ENCODE measurements around the gene PAK4.

Gene PAK4

DNA sequence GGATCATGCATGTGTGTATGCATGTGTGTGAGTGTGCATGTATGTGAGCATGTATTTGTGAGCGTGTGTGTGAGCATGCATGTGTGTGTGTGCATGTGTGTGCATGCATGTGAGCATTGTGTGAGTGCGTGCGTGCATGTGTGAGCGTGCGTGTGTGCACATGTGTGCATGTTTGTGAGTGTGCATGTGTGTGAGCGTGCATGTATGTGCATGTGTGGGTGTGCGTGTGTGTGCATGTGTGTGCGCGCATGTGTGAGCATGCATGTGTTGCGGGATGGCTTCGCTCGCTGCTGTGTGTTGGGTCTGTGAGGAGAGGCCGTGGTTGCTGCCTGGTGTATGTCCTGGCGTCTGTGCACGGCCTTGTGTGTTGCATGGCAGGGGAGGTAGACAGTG lies 32.4 kb downstream of the PAK4 start:
- TF ChIP-seq POLR2AphosphoS5 (IDR thresholded peaks at IDR 0.05; ENCODE audit: low read depth, low read length) (no peak), FOXP2 (optimal IDR thresholded peaks at IDR 0.05; ENCODE audit: borderline replicate concordance, extremely low read depth, extremely low read length, insufficient read depth) (no peak), TAF1 (IDR thresholded peaks at IDR 0.05; ENCODE audit: borderline replicate concordance, insufficient read depth, low read length) (no peak), SIN3A (IDR thresholded peaks at IDR 0.05; ENCODE audit: borderline replicate concordance, insufficient read depth, low read length) (no peak)
- TF ChIP-seq, protein P1, sequence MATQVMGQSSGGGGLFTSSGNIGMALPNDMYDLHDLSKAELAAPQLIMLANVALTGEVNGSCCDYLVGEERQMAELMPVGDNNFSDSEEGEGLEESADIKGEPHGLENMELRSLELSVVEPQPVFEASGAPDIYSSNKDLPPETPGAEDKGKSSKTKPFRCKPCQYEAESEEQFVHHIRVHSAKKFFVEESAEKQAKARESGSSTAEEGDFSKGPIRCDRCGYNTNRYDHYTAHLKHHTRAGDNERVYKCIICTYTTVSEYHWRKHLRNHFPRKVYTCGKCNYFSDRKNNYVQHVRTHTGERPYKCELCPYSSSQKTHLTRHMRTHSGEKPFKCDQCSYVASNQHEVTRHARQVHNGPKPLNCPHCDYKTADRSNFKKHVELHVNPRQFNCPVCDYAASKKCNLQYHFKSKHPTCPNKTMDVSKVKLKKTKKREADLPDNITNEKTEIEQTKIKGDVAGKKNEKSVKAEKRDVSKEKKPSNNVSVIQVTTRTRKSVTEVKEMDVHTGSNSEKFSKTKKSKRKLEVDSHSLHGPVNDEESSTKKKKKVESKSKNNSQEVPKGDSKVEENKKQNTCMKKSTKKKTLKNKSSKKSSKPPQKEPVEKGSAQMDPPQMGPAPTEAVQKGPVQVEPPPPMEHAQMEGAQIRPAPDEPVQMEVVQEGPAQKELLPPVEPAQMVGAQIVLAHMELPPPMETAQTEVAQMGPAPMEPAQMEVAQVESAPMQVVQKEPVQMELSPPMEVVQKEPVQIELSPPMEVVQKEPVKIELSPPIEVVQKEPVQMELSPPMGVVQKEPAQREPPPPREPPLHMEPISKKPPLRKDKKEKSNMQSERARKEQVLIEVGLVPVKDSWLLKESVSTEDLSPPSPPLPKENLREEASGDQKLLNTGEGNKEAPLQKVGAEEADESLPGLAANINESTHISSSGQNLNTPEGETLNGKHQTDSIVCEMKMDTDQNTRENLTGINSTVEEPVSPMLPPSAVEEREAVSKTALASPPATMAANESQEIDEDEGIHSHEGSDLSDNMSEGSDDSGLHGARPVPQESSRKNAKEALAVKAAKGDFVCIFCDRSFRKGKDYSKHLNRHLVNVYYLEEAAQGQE (IDR thresholded peaks at IDR 0.05; ENCODE audit: insufficient read depth in 1 of 2, low read depth in 2 of 2, low read length in 2 of 2): no peak

DNA sequence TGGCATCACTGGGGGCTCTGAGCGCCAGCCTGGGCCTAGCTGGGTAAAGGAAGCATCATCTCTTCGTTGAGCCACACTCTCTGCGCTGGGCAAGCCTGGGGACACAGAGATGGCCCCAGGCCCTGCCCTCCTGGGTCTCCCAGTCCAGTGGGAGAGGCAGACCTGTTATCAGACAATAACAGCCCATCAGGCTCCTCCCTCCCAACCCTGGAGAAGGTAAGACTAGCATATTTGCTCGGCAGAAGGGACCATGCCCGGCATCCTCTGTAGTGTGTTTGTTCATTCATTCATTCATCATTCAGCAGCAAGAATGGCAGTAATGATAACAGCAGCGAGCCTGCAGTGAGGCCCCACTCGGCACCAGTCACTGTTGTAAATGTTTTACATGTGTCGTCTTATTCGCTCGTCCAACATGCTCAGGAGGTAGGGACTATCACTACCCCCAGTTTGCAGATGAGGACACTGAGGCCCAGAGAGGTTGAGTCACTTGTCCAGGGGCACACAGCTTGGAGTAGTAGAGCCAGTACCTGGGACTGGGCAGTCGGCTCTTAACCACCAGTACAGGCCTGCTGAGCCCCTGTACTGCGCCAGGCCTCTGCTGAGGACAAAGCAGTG lies 33.2 kb downstream of the PAK4 start:
- TF ChIP-seq, protein P1 (IDR thresholded peaks at IDR 0.05; ENCODE audit: insufficient read depth in 1 of 2, low read depth in 2 of 2, low read length in 2 of 2): no peak
- TF ChIP-seq SIN3A (IDR thresholded peaks at IDR 0.05; ENCODE audit: borderline replicate concordance, insufficient read depth, low read length): no peak
- TF ChIP-seq TAF1 (IDR thresholded peaks at IDR 0.05; ENCODE audit: borderline replicate concordance, insufficient read depth, low read length): no peak
- no peak for TF ChIP-seq FOXP2 (optimal IDR thresholded peaks at IDR 0.05; ENCODE audit: borderline replicate concordance, extremely low read depth, extremely low read length, insufficient read depth)
- TF ChIP-seq POLR2AphosphoS5 (IDR thresholded peaks at IDR 0.05; ENCODE audit: low read depth, low read length): no peak

DNA sequence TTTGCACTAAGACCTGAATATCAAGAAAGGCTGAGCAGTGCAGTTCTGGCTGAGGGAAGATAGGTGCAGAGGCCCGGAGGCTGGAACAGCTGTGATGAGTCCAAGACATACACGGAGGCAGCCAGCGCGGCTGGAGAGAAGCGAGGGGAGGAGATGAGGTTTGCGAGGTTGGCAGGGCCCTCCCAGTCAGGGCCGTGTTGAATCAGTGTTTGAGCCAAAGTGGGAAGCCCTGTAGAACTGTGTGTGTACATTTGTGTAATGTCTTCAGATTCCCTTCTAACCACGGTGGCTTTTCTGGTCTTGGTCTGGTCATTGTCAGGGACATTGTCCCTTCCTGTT lies 34.9 kb downstream of the PAK4 start:
- TF ChIP-seq SIN3A (IDR thresholded peaks at IDR 0.05; ENCODE audit: borderline replicate concordance, insufficient read depth, low read length) (no peak), POLR2AphosphoS5 (IDR thresholded peaks at IDR 0.05; ENCODE audit: low read depth, low read length) (no peak), FOXP2 (optimal IDR thresholded peaks at IDR 0.05; ENCODE audit: borderline replicate concordance, extremely low read depth, extremely low read length, insufficient read depth) (no peak), TAF1 (IDR thresholded peaks at IDR 0.05; ENCODE audit: borderline replicate concordance, insufficient read depth, low read length) (no peak)
- TF ChIP-seq, protein P1 (IDR thresholded peaks at IDR 0.05; ENCODE audit: insufficient read depth in 1 of 2, low read depth in 2 of 2, low read length in 2 of 2): no peak

DNA sequence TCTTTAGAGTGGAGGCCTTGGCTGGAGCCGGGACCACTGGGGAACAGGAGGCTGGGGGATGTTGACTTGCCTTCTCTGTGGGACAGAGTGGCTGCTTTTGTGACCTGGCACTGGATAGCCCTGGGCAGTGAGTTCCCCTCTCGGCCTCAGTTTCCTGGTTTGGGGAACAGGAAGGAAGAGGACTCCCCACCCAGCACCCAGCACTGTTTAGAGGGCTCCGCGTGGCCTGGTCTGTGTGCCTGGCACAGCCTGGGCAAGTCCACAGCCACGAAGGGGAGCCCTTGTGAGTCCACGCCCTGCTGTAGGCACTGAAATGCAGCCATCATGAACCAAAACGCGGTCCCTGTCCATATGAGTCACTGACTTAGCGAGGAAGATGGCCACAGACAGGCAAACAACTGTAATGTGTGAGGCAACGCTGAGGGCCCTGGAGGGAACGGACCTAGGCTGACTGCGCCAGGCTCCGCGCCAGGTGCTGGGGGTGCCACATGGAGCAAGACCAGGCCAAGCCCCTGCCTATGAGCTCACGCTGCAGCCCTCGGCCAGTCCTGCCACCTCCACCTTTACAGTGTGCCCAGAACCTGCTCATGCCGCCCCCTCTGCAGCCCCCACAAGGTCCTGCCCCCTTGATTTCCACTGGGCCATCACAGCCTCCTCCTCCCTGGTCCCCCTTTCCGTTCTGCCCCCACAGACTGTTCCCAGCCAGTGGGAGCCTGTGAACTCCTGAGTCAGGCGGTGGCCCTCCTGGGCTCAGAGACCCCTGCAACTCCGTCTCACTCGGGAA lies 35.5 kb downstream of the PAK4 start:
- TF ChIP-seq FOXP2 (optimal IDR thresholded peaks at IDR 0.05; ENCODE audit: borderline replicate concordance, extremely low read depth, extremely low read length, insufficient read depth) (no peak), SIN3A (IDR thresholded peaks at IDR 0.05; ENCODE audit: borderline replicate concordance, insufficient read depth, low read length) (no peak), POLR2AphosphoS5 (IDR thresholded peaks at IDR 0.05; ENCODE audit: low read depth, low read length) (no peak), TAF1 (IDR thresholded peaks at IDR 0.05; ENCODE audit: borderline replicate concordance, insufficient read depth, low read length) (no peak)
- TF ChIP-seq, protein P1 (IDR thresholded peaks at IDR 0.05; ENCODE audit: insufficient read depth in 1 of 2, low read depth in 2 of 2, low read length in 2 of 2): no peak
